Measurements from ENCODE around the gene MGST1.
A peak's percentile ranks its signal among the peaks of the same experiment; 100 is the strongest.

Gene MGST1

DNA sequence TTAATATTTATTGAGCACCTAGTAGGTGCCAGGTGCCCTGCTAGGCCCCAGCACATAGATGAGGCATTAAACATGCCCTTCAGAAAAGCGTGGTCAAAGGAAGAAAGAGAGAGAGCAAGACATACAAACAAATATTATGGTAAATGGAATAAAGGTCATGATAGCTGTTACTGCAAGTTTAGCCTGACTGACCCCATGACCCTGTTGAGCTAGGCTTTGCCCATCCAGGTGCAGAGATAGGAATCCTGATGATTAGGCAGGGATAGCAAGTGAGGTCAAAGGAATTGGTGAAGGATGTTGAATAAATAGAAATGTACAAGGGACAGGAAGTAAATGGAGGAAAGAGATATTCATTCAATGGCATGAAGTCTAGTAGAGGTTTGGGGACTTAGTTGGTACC, 36.5 kb upstream of the MGST1 start:
- H3K4me3 ChIP-seq (ENCODE audit: control insufficient read depth, low read depth, low read length): no peak overlapping the region
- TF ChIP-seq, protein P1, sequence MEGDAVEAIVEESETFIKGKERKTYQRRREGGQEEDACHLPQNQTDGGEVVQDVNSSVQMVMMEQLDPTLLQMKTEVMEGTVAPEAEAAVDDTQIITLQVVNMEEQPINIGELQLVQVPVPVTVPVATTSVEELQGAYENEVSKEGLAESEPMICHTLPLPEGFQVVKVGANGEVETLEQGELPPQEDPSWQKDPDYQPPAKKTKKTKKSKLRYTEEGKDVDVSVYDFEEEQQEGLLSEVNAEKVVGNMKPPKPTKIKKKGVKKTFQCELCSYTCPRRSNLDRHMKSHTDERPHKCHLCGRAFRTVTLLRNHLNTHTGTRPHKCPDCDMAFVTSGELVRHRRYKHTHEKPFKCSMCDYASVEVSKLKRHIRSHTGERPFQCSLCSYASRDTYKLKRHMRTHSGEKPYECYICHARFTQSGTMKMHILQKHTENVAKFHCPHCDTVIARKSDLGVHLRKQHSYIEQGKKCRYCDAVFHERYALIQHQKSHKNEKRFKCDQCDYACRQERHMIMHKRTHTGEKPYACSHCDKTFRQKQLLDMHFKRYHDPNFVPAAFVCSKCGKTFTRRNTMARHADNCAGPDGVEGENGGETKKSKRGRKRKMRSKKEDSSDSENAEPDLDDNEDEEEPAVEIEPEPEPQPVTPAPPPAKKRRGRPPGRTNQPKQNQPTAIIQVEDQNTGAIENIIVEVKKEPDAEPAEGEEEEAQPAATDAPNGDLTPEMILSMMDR (conservative IDR thresholded peaks at IDR 0.05; ENCODE audit: control insufficient read depth, insufficient read depth, low read depth, low read length): no peak
- no peak for DNase-seq (ENCODE audit: low read depth)

DNA sequence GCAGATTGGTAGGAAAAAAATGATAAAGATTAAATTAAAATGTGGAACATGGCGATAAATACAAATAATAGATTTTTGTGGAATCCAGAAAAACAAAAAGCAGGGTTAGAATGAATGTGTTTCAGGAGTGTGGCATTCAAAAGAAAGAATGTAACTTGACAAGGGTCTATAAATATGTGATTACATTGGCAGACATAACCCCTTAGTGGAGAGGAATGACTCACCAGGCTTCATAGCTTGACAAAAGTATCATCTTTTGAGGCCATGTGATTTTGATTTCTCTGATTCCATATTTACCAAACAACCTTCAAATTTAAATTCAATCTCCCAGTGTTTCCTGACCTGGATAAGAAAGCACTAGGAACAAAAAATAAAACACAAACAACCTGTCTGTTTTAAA, 24.4 kb upstream of the MGST1 start:
- TF ChIP-seq, protein P1 (conservative IDR thresholded peaks at IDR 0.05; ENCODE audit: control insufficient read depth, insufficient read depth, low read depth, low read length): no peak
- peak; percentile 73 for DNase-seq (ENCODE audit: low read depth)
- no peak overlapping the region for H3K4me3 ChIP-seq (ENCODE audit: control insufficient read depth, low read depth, low read length)

DNA sequence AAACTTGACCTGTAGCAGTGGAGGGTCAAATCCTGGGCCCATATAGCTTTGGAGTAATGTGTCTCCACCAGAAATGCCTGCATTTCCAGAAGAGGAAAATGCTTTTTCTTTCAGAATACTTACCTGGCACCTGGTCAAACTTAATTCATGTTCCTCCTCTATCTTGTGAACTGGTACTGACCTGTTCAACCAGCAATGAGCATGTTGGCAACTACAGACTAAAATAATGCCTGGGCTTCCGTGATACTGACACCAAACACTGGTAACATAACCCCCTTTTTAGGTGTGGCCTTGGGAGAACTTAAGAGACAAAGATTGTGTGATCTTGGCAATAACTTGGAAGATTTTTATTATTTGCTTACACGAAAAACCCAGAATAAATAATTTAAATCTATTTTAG, 23.8 kb upstream of the MGST1 start:
- TF ChIP-seq, protein P1 (conservative IDR thresholded peaks at IDR 0.05; ENCODE audit: control insufficient read depth, insufficient read depth, low read depth, low read length): no peak
- H3K4me3 ChIP-seq (ENCODE audit: control insufficient read depth, low read depth, low read length): no peak overlapping the region
- DNase-seq (ENCODE audit: low read depth): no peak

DNA sequence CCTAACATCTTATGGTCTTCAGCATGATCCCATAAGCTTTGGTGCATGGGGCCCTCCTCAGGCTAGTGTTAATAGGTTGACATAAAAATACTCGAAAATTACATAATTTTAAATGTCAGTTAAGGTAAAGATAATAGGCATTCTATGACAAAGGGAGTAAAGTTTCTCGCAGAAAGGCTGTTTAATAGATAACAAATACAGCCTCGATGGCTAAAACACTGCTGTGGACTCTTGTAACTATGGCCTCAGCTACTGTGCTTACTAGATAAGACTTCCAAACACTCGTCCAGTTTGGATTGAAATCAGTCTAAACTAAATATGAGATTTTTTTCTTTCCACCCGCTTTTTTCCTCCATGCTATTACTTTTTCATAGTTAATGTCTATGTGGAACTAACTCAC, 23.2 kb upstream of the MGST1 start:
- TF ChIP-seq, protein P1 (conservative IDR thresholded peaks at IDR 0.05; ENCODE audit: control insufficient read depth, insufficient read depth, low read depth, low read length): no peak
- H3K4me3 ChIP-seq (ENCODE audit: control insufficient read depth, low read depth, low read length): no peak overlapping the region
- no peak for DNase-seq (ENCODE audit: low read depth)

DNA sequence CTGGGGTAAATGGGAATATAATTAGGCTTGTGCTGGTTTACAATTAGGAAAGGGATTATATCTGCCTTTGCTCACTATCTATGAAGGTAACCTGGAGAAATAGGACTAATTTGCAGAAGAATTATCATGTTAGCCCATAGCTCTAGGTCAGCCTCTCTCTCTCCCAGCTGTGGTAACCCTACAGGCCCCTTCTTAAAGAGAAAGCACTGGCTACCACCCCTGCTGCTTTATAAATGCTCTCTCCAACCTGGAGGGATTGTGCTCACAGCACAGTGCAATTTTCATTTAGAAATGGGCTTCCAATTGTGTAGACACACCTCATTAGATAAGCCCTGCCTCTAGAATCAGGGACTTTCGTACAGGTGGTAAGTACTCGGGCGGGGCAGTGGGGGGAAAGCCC, 22.7 kb upstream of the MGST1 start:
- H3K4me3 ChIP-seq (ENCODE audit: control insufficient read depth, low read depth, low read length): no peak overlapping the region
- TF ChIP-seq, protein P1 (conservative IDR thresholded peaks at IDR 0.05; ENCODE audit: control insufficient read depth, insufficient read depth, low read depth, low read length): no peak
- no peak for DNase-seq (ENCODE audit: low read depth)

DNA sequence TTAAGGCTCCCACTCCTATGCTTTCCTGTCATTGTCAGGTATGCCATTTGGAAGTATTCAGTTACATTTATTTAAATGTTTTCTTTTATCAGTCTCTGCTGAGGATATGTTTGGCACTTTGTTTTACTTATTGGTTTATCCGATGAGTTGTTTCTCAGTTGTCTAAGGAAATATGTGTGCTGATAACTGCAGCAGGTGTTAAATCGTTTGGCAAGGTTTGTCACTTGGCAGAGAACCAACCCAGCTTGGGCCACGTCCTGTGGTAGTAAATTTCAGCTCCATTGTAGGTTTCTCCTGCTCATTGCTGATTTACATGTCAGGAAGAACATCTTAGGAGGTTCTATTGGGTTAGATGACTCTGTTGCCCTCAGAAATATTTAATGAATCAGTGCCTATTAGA, 22.0 kb upstream of the MGST1 start:
- no peak for DNase-seq (ENCODE audit: low read depth)
- H3K4me3 ChIP-seq (ENCODE audit: control insufficient read depth, low read depth, low read length): no peak overlapping the region
- TF ChIP-seq, protein P1 (conservative IDR thresholded peaks at IDR 0.05; ENCODE audit: control insufficient read depth, insufficient read depth, low read depth, low read length): no peak

DNA sequence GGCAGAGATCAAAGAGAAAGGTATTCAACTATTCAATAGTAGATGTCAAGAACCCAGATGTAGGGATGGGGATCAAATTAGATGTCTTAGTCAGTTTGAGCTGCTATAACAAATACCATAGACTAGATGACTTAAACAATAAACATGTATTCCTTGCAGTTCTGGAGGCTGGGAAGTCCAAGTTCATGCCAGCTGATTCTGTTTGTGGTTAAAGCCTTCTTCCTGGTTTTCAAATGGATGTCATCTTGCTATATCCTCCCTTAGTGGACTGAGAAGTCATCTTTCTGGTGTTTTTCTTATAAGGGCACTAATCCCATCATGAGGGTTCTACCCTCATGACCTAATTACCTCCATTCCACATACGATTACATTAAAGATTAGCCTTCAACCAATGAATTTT, 19.5 kb upstream of the MGST1 start:
- H3K4me3 ChIP-seq (ENCODE audit: control insufficient read depth, low read depth, low read length): no peak overlapping the region
- DNase-seq (ENCODE audit: low read depth): no peak
- TF ChIP-seq, protein P1 (conservative IDR thresholded peaks at IDR 0.05; ENCODE audit: control insufficient read depth, insufficient read depth, low read depth, low read length): no peak
